Measurements from ENCODE around the gene MICU1.

Gene MICU1

GRCh38 chr10:72630144-72630543, 4.3 kb upstream of the MICU1 start:
- no peak for DNase-seq

GRCh38 chr10:72626444-72626754, 520 bp upstream of the MICU1 start:
- DNase-seq = no peak

GRCh38 chr10:72625276-72625607, 637 bp downstream of the MICU1 start:
- no peak for DNase-seq

- DNase-seq = no peak
Observed at GRCh38 chr10:72622271-72622670, 3.6 kb downstream of the MICU1 start.

GRCh38 chr10:72616716-72617115, 9.2 kb downstream of the MICU1 start:
- no peak for DNase-seq

- DNase-seq = no peak
Observed at GRCh38 chr10:72615970-72616369, 9.9 kb downstream of the MICU1 start.

GRCh38 chr10:72612203-72612826, 13.6 kb downstream of the MICU1 start:
- DNase-seq = no peak

- DNase-seq = no peak
Observed at GRCh38 chr10:72611783-72612182, 14.1 kb downstream of the MICU1 start.

GRCh38 chr10:72610466-72610865, 15.4 kb downstream of the MICU1 start:
- DNase-seq = no peak

GRCh38 chr10:72605122-72605521, 20.8 kb downstream of the MICU1 start:
- no peak for DNase-seq

- no peak for DNase-seq
Observed at GRCh38 chr10:72601144-72601543, 24.7 kb downstream of the MICU1 start.

GRCh38 chr10:72598769-72599701, 26.8 kb downstream of the MICU1 start:
- DNase-seq = no peak

GRCh38 chr10:72597897-72598296, 28.0 kb downstream of the MICU1 start:
- DNase-seq = no peak

GRCh38 chr10:72595436-72595835, 30.4 kb downstream of the MICU1 start:
- no peak for DNase-seq

- no peak for DNase-seq
Observed at GRCh38 chr10:72593963-72594362, 31.9 kb downstream of the MICU1 start.

- DNase-seq = no peak
Observed at GRCh38 chr10:72588266-72588665, 37.6 kb downstream of the MICU1 start.

GRCh38 chr10:72587568-72587967, 38.3 kb downstream of the MICU1 start:
- no peak for DNase-seq

GRCh38 chr10:72574636-72575035, 51.2 kb downstream of the MICU1 start:
- DNase-seq = no peak

- DNase-seq = no peak
Observed at GRCh38 chr10:72573079-72573478, 52.8 kb downstream of the MICU1 start.

GRCh38 chr10:72567889-72568640, 57.8 kb downstream of the MICU1 start:
- no peak for DNase-seq

- no peak for DNase-seq
Observed at GRCh38 chr10:72567421-72567820, 58.5 kb downstream of the MICU1 start.

GRCh38 chr10:72564596-72564995, 61.3 kb downstream of the MICU1 start:
- DNase-seq = no peak

GRCh38 chr10:72563327-72563932, 62.4 kb downstream of the MICU1 start:
- no peak for DNase-seq
